ENCODE results near the gene BZW1. TPM values are rescaled to one million over a fixed set of nuclear protein-coding genes. Genes with fewer than 3 reads are reported as not detected.

The BZW1 gene
- total RNA-seq, 1 donor = 590 TPM

DNA sequence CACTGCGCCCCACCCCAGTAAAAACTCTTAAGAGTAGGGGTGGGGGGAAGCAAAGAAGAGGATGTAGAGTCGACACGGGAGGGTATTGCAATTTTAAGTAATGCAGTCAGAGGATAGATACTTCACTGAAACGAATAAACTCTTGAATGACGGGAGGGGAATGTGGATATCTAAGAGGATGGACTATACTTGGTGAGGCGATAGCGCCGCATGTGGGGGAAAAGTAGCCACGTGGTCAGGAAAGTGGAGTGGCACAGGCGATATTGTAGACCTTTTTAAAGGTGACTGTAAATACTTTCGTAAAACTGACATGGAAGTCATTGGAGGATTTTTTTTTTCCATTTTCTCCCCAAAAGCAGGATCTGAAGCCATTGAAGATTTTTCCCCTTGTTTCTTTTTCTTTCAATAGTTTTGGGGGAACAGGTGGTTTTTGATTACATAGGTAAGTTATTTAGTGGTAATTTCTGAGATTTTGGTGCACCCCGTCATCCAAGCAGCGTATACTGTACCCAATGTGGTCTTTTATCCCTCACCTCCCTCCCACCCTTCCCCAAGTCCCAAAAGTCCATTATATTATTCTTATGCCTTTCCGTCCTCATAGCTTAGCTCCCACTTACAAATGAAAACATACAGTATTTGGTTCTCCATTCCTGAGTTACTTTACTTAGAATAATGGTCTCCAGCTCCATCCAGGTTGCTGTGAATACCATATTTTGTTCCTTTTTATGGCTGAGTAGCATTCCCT is 39.0 kb downstream of the BZW1 start:
- Histone ChIP-seq H3K79me2 (ENCODE audit: insufficient read depth, low read length) (peaks cover 2% of the 10 kb centered on the region), H4K20me1 (ENCODE audit: insufficient read depth, low read length) (peaks cover 28% of the 10 kb centered on the region), H3K36me3 (ENCODE audit: insufficient read depth, low read length) (peaks cover 48% of the 10 kb centered on the region), H3K27ac (ENCODE audit: low read depth, low read length) (no peak overlapping the region), H3K4me1 (ENCODE audit: insufficient read depth, low read length) (no peaks in the 10 kb centered on the region), H3K27me3 (ENCODE audit: insufficient read depth, low read length) (no peaks in the 10 kb centered on the region), H3K4me3 (ENCODE audit: insufficient read depth, low read length) (no peak overlapping the region), H2AFZ (ENCODE audit: low read length) (no peak overlapping the region), H3K4me2 (ENCODE audit: insufficient read depth, low read length) (no peak overlapping the region), H3K9me3 (ENCODE audit: low read depth, low read length) (no peaks in the 10 kb centered on the region)
- DNase-seq (ENCODE audit: insufficient read length, low spot score, missing footprints) = no peak
- TF ChIP-seq, protein P1, sequence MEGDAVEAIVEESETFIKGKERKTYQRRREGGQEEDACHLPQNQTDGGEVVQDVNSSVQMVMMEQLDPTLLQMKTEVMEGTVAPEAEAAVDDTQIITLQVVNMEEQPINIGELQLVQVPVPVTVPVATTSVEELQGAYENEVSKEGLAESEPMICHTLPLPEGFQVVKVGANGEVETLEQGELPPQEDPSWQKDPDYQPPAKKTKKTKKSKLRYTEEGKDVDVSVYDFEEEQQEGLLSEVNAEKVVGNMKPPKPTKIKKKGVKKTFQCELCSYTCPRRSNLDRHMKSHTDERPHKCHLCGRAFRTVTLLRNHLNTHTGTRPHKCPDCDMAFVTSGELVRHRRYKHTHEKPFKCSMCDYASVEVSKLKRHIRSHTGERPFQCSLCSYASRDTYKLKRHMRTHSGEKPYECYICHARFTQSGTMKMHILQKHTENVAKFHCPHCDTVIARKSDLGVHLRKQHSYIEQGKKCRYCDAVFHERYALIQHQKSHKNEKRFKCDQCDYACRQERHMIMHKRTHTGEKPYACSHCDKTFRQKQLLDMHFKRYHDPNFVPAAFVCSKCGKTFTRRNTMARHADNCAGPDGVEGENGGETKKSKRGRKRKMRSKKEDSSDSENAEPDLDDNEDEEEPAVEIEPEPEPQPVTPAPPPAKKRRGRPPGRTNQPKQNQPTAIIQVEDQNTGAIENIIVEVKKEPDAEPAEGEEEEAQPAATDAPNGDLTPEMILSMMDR (IDR thresholded peaks at IDR 0.05; ENCODE audit: extremely low read depth, low read depth, low read length) = no peak

DNA sequence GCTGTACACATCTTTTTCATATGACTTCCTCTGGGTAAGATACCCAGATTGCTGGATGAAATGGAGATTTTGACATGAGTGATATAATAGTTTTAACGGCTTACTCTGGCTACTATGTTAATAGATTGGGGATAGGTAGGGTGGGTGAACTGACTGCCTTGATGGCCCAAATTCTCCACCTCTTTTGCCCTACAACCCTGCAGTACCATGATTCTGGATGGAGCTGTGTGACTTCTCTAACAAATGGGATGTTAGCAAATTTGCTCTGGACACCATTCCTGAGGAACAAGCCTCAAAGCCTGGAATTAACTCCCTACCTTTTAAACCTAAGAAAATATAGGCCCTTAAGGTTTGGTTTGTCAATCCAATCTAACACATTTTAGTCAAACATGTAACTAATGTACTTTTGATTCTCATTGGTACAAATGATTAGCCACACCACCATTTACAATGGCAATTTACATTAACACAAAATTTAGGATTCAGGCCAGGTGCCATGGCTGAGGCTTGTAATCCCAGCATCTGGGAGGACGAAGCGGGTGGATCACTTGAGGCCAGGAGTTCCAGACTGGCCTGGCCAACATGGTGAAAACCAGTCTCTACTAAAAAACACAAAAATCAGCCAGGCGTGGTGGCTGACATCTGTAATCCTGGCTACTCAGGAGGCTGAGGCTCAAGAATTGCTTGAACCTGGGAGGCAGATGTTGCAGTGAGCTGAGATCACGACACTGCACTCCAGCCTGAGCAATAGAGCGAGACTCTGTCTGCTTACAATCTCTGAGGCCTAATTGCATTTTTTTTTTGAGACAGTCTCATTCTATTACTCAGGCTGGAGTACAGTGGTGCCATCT is 39.9 kb downstream of the BZW1 start:
- H3K4me3 ChIP-seq (ENCODE audit: insufficient read depth, low read length) = no peak overlapping the region
- H3K9me3 ChIP-seq (ENCODE audit: low read depth, low read length) = no peaks in the 10 kb centered on the region
- DNase-seq (ENCODE audit: insufficient read length, low spot score, missing footprints) = no peak
- TF ChIP-seq, protein P1 (IDR thresholded peaks at IDR 0.05; ENCODE audit: extremely low read depth, low read depth, low read length) = no peak
- H3K27ac ChIP-seq (ENCODE audit: low read depth, low read length) = no peak overlapping the region
- H3K4me2 ChIP-seq (ENCODE audit: insufficient read depth, low read length) = no peak overlapping the region
- peaks cover 35% of the 10 kb centered on the region for H4K20me1 ChIP-seq (ENCODE audit: insufficient read depth, low read length)
- peaks cover 57% of the 10 kb centered on the region for H3K36me3 ChIP-seq (ENCODE audit: insufficient read depth, low read length)
- no peak overlapping the region for H2AFZ ChIP-seq (ENCODE audit: low read length)
- H3K79me2 ChIP-seq (ENCODE audit: insufficient read depth, low read length) = peaks cover 7% of the 10 kb centered on the region
- H3K27me3 ChIP-seq (ENCODE audit: insufficient read depth, low read length) = no peaks in the 10 kb centered on the region
- no peaks in the 10 kb centered on the region for H3K4me1 ChIP-seq (ENCODE audit: insufficient read depth, low read length)

DNA sequence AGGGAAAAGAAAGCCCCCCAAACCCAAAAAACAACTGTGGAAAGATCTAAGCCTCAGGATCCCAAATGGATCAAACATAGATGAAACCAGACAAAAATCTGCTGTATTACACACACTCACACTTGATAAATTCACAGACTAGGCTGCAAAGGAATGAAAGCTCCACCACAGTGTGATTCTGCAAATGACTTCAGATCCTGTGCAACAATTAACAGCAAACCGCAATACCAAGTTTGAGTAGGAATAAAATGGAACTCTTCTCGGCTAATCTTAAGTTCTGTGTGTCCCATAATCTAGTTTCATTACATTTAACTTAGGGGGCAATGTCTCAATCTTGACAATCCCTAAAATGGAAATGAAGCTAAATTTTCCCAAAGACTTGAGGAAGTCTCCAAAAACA is 40.9 kb downstream of the BZW1 start:
- H3K79me2 ChIP-seq (ENCODE audit: insufficient read depth, low read length) = peaks cover 17% of the 10 kb centered on the region
- DNase-seq (ENCODE audit: insufficient read length, low spot score, missing footprints) = no peak
- peaks cover 67% of the 10 kb centered on the region for H3K36me3 ChIP-seq (ENCODE audit: insufficient read depth, low read length)
- H3K4me1 ChIP-seq (ENCODE audit: insufficient read depth, low read length) = no peaks in the 10 kb centered on the region
- TF ChIP-seq, protein P1 (IDR thresholded peaks at IDR 0.05; ENCODE audit: extremely low read depth, low read depth, low read length) = no peak
- no peaks in the 10 kb centered on the region for H3K27me3 ChIP-seq (ENCODE audit: insufficient read depth, low read length)
- H3K4me2 ChIP-seq (ENCODE audit: insufficient read depth, low read length) = no peak overlapping the region
- H3K27ac ChIP-seq (ENCODE audit: low read depth, low read length) = no peak overlapping the region
- H4K20me1 ChIP-seq (ENCODE audit: insufficient read depth, low read length) = peaks cover 42% of the 10 kb centered on the region
- H3K9me3 ChIP-seq (ENCODE audit: low read depth, low read length) = no peaks in the 10 kb centered on the region
- no peak overlapping the region for H2AFZ ChIP-seq (ENCODE audit: low read length)
- no peak overlapping the region for H3K4me3 ChIP-seq (ENCODE audit: insufficient read depth, low read length)

DNA sequence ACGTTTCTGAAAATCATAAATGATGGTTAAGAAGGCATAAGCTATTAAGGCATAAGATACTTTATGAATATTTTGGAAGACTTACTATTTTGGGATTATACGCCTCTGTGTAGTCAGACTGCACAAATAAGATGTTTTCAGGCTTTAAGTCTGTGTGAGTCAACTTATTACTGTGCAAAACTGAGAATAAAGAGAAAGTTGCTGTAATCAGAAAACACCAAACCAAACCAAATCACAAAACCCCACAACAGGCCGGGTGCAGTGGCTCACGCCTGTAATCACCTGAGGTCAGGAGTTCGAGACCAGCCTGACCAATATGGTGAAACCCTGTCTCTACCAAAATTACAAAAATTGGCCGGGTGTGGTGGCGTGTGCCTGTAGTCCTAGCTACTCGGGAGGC is 45.1 kb downstream of the BZW1 start:
- no peak for DNase-seq (ENCODE audit: insufficient read length, low spot score, missing footprints)
- no peaks in the 10 kb centered on the region for H3K27me3 ChIP-seq (ENCODE audit: insufficient read depth, low read length)
- peaks cover 78% of the 10 kb centered on the region for H4K20me1 ChIP-seq (ENCODE audit: insufficient read depth, low read length)
- no peak overlapping the region for H2AFZ ChIP-seq (ENCODE audit: low read length)
- H3K79me2 ChIP-seq (ENCODE audit: insufficient read depth, low read length) = peaks cover 59% of the 10 kb centered on the region
- TF ChIP-seq, protein P1 (IDR thresholded peaks at IDR 0.05; ENCODE audit: extremely low read depth, low read depth, low read length) = no peak
- peaks cover 19% of the 10 kb centered on the region for H3K4me1 ChIP-seq (ENCODE audit: insufficient read depth, low read length)
- no peak overlapping the region for H3K4me3 ChIP-seq (ENCODE audit: insufficient read depth, low read length)
- no peaks in the 10 kb centered on the region for H3K9me3 ChIP-seq (ENCODE audit: low read depth, low read length)
- no peak overlapping the region for H3K4me2 ChIP-seq (ENCODE audit: insufficient read depth, low read length)
- no peak overlapping the region for H3K27ac ChIP-seq (ENCODE audit: low read depth, low read length)
- peaks cover 95% of the 10 kb centered on the region for H3K36me3 ChIP-seq (ENCODE audit: insufficient read depth, low read length)

Measured in osteoblast (primary cell).